Activated CD4-positive, alpha-beta memory T cell treated with anti-CD3 and anti-CD28 coated beads, Interleukin-2, amount 10 ng/mL, durations not matched to agents 7 days and 5 days (primary cell): ENCODE measurements around the gene SCO2. TPM values are rescaled to one million over a fixed set of nuclear protein-coding genes. Genes with fewer than 3 reads are reported as not detected.

ENCODE experiments used
- CTCF ChIA-PET: fragments of 350-600 bp; sonication (Branson Sonifier 250); formaldehyde crosslinking; loops from one replicate; lab custom pipeline; 2021; ENCODE audit warnings: antibody characterized with exemption, inconsistent platforms; lab: Charles Lee
- POLR2A ChIA-PET: fragments of 350-600 bp; sonication (Branson Sonifier 250); formaldehyde crosslinking; loops from one replicate; lab custom pipeline; 2021; ENCODE audit warnings: antibody characterized with exemption; lab: Charles Lee
- DNase-seq: peaks from one replicate; pipeline ENCODE4 v3.0.0-alpha.2; 2020
- H3K27ac Mint-ChIP-seq: one replicate; pipeline ENCODE4 v1.8.0; 2021; ENCODE audit warnings: mild to moderate bottlenecking, mixed read lengths
- H3K27me3 Mint-ChIP-seq: one replicate; pipeline ENCODE4 v1.8.0; 2021; ENCODE audit warnings: mixed read lengths
- H3K36me3 Mint-ChIP-seq: one replicate; pipeline ENCODE4 v1.8.0; 2021; ENCODE audit warnings: low read depth, mixed read lengths
- H3K4me1 Mint-ChIP-seq: one replicate; pipeline ENCODE4 v1.8.0; 2021; ENCODE audit warnings: mixed read lengths
- H3K4me3 Mint-ChIP-seq: one replicate; pipeline ENCODE4 v1.8.0; 2021; ENCODE audit warnings: mild to moderate bottlenecking, mixed read lengths
- H3K9me3 Mint-ChIP-seq: one replicate; pipeline ENCODE4 v1.8.0; 2021; ENCODE audit warnings: mixed read lengths
- total RNA-seq, 2 experiments: library from RNA; stranded (reverse); gene quantifications; one replicate each; pipeline ENCODE4 v1.2.3, GENCODE V29; 2021

SCO2 gene
- total RNA-seq, 2 experiments from 2014 or later, result 6.4 to 7.0 TPM

DNA sequence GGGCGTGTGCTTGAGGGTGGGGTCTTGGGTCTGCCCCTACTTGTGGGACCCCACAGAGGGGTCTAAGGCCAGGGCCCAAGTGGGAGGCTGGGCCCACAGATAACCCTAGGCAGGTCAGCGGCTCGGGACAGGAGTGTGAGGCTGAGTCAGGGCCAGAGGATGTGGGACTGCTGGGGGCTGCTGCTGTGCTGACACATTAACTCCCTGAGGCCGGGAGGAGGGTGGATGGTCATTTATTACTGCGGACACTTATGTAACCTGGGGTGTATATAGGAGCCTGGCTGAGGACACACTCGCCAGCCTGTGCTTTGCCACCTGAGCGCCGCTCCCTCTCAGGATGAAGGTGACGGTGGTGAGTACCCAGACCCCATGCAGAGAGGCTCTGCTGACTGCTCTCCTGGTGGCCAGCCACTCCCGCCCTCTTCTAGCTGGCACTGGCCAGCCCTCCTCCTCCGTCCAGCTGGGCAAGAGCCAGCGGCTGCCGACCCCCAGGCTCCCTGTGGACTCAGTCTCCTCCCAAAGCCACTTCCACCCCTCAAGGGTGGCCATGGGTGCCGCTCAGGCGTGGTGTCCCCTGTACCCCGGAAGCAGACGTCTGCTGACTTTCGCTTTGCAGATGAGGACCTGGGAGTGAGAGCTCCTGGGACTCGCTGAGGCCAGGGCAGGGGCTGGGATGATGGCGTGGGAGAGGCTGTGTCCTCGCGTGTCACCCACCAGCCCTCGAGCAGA is 38.7 kb downstream of the SCO2 start, which contains the start of gene MIOX:
Gene MIOX (plus strand): TSS at position 299 of the 729 bp plus-strand sequence. CDS start 39 bp downstream, at position 338.
- H3K9me3 Mint-ChIP-seq, result no peaks in the 10 kb centered on the region
- H3K4me3 Mint-ChIP-seq, result no peak within 1 kb of the TSS
- ChIA-PET POLR2A (no interaction called here), CTCF (no interaction called here)
- H3K27me3 Mint-ChIP-seq, result peaks cover 1% of the 10 kb centered on the region
- peaks cover 9% of the 10 kb centered on the region for H3K4me1 Mint-ChIP-seq
- DNase-seq, result no peak
- H3K27ac Mint-ChIP-seq, result no peak within 1 kb of the TSS
- H3K36me3 Mint-ChIP-seq, result no peaks in the 10 kb centered on the region

DNA sequence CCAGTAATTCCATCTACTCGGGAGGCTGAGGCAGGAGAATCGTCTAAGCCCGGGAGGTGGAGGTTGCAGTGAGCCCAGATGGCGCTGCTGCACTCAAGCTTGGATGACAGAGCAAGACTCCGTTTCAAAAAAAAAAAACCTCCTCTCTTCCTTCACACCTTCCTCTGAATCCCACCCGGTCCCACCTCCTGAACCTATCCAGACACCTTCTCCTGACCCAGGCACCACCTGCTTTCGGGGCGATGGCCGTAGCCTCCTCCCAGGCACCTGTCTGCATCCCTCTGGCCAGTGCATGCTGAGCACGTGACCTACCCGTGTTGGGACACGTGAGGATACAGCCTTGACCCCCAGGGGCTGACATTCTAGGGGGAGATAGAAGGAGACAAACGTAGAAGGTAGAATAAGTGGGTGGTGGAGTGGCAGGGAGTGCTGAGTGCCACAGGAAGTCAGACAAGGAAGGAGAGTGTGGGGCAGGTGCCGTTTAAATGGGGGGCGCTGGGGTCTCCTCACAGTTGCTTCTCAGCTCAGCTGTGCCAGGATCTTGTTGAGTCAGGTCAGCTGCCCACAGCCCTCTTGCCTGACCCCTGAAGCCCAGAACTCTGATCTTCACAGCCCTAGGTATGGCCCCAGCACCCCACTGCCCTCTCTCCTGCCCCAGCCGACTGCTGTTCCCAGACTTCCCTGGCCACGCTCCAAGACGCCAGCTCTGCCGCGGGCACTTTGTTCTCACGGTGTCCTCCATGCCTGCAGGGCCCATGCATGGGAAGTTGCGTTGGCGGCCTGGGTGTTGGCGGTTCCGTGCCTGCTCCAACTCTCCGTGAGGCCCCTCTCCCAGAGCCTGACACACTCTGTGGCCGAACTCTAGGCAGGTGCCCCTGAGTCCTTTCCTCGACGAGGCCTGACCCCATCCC is 39.9 kb downstream of the SCO2 start:
- Mint-ChIP-seq H3K27ac (no peak overlapping the region), H3K9me3 (no peaks in the 10 kb centered on the region), H3K4me1 (peaks cover 3% of the 10 kb centered on the region), H3K27me3 (no peaks in the 10 kb centered on the region), H3K4me3 (no peak overlapping the region), H3K36me3 (no peaks in the 10 kb centered on the region)
- no peak for DNase-seq
- ChIA-PET POLR2A (interaction anchor here (1.5 kb wide), 1 partner anchor 12 kb away, joined by 4 read pairs; no protein-coding TSS in a partner anchor), CTCF (interaction anchor here (1.7 kb wide), 1 partner anchor 12 kb away, joined by 5 read pairs; no protein-coding TSS in a partner anchor)

DNA sequence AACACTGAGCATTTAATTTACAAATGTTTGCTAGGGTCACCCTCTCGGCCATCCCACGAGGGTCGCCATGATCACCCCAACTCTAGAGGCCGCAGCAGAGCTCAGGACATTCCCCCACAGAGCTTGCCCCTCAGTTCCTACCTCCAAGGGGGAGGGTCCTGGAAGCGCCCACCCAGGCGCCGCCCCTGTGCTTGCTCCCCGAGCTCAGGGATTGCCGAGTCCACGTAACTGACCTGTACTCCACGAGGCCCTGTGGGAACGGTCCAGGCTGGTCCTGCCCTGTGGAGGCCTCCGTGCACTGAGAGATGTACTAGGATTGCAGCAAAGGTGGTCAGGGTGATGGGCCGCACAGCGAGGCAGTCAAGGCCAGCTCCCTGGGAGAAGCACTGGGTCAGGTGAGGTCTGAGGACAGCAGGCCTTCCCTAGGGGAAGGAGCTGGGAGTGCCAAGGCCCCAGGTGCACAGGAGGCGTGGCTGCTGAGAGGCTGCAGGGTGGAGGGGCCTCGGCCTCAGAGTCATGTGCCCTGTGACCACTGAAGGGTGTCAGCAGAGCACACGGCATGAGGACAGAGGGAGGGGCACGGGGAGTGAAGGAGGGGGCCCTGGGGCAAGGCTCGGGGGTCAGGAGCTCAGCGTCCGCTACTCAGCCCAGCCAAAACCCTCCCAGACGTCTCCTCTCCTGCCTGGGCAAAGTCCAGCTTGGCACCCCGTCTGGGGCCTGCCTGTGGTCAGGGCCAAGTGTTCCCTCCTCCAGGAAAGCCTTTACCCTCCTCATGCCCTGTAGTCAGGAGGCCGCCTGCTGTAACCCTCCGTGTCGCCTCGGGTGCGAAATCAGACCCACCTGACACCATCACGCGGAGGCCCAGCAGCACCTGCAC is 41.2 kb downstream of the SCO2 start:
- H3K4me3 Mint-ChIP-seq, result no peak overlapping the region

DNA sequence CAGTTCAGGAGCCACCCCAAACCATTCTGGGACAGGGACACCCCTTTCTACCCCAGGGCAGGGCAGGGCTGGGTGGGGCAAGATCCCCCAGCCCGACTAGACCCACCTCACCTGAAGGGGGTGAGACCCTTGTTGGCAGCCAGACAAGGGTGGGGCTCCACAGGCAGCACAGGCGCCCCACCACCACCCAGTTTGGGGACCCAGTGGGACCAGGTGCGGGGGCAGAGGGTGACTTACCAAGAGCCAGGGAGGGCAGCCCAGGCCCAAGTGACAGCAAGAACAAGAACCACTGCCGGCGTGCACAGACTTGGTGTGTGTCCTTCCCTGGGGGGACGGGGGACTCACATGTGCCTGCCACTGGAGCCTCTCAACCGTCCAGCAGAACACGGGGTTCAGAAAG is 41.8 kb downstream of the SCO2 start:
- H3K36me3 Mint-ChIP-seq, result no peaks in the 10 kb centered on the region
- POLR2A ChIA-PET, result interaction anchor here (1.5 kb wide), 1 partner anchor 10 kb away, joined by 4 read pairs; no protein-coding TSS in a partner anchor
- no peak overlapping the region for H3K4me3 Mint-ChIP-seq
- no peak overlapping the region for H3K27ac Mint-ChIP-seq
- peaks cover 9% of the 10 kb centered on the region for H3K27me3 Mint-ChIP-seq
- peaks cover 4% of the 10 kb centered on the region for H3K4me1 Mint-ChIP-seq
- no peaks in the 10 kb centered on the region for H3K9me3 Mint-ChIP-seq
- CTCF ChIA-PET, result interaction anchor here (1.3 kb wide), 1 partner anchor 138 kb away, joined by 3 read pairs; no protein-coding TSS in a partner anchor
- DNase-seq, result no peak

More for the DNA sequence above, 41.2 kb downstream of the SCO2 start:
- H3K9me3 Mint-ChIP-seq, result no peaks in the 10 kb centered on the region
- CTCF ChIA-PET, result interaction anchor here (0.6 to 1.7 kb wide), 2 partner anchors 14 to 109 kb away, joined by 3 to 5 read pairs; no protein-coding TSS in a partner anchor
- H3K27ac Mint-ChIP-seq, result no peak overlapping the region
- H3K4me1 Mint-ChIP-seq, result peaks cover 4% of the 10 kb centered on the region
- H3K36me3 Mint-ChIP-seq, result no peaks in the 10 kb centered on the region
- H3K27me3 Mint-ChIP-seq, result peaks cover 9% of the 10 kb centered on the region
- DNase-seq, result no peak
- POLR2A ChIA-PET, result interaction anchor here (1.5 kb wide), 1 partner anchor 11 kb away, joined by 4 read pairs; no protein-coding TSS in a partner anchor

DNA sequence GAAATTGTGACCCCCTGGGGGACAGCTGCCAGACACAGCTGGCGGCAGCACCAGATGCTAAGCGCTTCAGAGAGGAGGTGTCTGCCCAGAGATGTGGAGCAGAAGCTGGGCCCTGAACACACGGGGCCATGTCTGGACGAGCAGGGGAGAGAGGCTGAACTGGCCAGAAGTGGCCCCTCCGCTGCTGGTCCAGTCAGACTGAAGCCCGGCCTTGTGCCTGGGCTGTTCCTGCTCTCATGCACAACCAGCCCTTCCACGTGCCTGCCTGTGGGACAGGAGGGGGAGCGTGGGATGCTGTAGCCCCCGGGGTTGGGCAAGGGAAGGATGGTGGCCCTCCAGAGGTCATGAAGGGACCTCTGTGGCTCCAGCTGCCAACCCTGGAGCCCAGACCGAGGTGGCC is 42.3 kb downstream of the SCO2 start:
- POLR2A ChIA-PET, result interaction anchor here (1.8 kb wide), 1 partner anchor 10 kb away, joined by 6 read pairs; no protein-coding TSS in a partner anchor
- DNase-seq, result no peak
- peaks cover 9% of the 10 kb centered on the region for H3K27me3 Mint-ChIP-seq
- H3K27ac Mint-ChIP-seq, result no peak overlapping the region
- CTCF ChIA-PET, result interaction anchor here (1.2 to 1.3 kb wide), 2 partner anchors 42 to 139 kb away, joined by 3 read pairs; partner anchors contain the start of gene SCO2
- H3K4me1 Mint-ChIP-seq, result peaks cover 4% of the 10 kb centered on the region
- H3K4me3 Mint-ChIP-seq, result peak overlapping the region; percentile 24
- no peaks in the 10 kb centered on the region for H3K9me3 Mint-ChIP-seq
- H3K36me3 Mint-ChIP-seq, result no peaks in the 10 kb centered on the region

DNA sequence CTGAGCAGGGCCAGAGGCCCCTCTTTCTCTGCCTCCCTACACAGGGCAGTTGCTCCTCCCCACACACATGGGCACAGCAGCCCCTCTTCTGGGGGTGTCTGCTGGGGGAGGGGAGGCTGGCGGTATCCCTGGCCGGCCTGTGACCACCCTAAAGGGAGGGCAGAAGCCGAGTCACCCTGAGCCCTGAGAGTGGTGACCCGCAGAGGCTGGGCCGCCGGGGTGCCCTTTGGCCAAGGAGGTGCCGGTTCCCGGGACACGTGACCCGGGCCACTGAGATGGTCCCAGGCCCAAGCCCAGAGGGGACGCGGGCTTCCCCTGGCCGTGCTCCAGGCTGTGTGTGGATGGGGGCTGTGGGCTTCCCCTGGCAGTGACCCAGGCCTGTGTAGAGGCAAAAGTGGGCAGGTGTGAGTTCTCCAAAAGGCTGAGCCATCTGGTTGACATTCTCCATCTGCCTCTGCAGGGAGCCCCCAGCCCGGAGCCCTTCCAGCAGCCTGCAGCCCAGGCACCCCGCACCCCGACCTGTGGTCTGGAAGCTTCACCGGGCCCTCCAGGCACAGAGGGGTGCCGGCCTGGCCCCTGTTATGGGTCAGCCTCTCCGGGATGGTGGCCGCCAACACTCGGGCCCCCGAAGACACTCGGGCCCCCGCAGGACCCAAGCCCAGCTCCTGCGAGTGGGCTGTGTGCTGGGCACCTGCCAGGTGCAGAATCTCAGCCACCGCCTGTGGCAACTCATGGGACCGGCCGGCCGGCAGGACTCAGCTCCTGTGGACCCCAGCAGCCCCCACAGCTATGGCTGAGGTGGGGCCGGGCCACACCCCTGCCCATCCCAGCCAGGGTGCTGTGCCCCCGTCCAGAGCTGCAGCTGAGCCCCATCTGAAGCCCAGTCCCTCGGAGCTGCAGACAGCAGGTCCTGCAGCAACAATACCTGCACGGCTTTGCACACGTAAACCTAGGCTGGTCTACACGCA is 43.0 kb downstream of the SCO2 start:
- ChIA-PET CTCF (interaction anchor here (1.2 to 1.3 kb wide), 2 partner anchors 43 to 139 kb away, joined by 3 read pairs; partner anchors contain the start of gene SCO2), POLR2A (interaction anchor here (1.0 to 2.2 kb wide), 4 partner anchors 9 to 50 kb away, joined by 3 to 7 read pairs (median 5); partner anchors contain the start of gene SCO2)
- no peaks in the 10 kb centered on the region for H3K9me3 Mint-ChIP-seq
- H3K27me3 Mint-ChIP-seq, result peaks cover 9% of the 10 kb centered on the region
- H3K4me3 Mint-ChIP-seq, result peak overlapping the region; percentile 76
- DNase-seq, result no peak
- H3K36me3 Mint-ChIP-seq, result no peaks in the 10 kb centered on the region
- peaks cover 4% of the 10 kb centered on the region for H3K4me1 Mint-ChIP-seq
- H3K27ac Mint-ChIP-seq, result no peak overlapping the region

DNA sequence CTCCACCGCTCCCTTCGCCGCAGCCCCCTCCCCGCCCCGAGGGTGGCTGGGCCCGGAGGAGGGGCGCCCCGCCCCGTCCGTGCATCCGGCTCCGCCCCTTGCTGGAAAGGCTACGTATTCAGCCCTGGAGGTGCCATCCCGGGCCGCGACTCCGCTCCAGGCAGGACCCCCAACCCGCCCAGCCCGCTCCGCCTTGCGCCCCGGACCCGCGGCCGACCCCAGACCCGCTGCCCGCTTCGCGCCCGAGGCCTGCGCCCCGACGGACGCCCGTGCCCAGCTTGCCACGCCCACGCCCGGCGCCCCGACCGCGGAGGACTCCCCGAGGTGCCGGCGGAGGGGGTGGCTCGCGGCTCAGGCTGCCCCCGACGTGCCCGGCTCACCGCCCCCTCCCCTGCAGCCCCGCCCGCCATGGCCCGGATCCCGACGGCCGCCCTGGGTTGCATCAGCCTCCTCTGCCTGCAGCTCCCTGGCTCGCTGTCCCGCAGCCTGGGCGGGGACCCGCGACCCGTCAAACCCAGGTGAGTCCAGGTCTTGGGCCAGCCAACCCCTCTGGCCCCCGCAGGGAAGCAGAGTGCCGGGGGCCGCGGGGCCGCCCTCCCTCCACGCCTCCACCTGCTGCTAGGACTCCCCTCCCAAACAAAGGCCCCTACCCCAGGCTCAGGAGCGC is 43.8 kb downstream of the SCO2 start, which contains the start of gene ADM2:
Gene ADM2 (plus strand): TSS at position 104 of the 667 bp plus-strand sequence. CDS start 305 bp downstream, at position 409.
- H3K9me3 Mint-ChIP-seq, result no peaks in the 10 kb centered on the region
- no peak within 1 kb of the TSS for H3K27ac Mint-ChIP-seq
- H3K4me3 Mint-ChIP-seq, result peak within 1 kb of the TSS; percentile 76
- peak; percentile 75 for DNase-seq
- peaks cover 8% of the 10 kb centered on the region for H3K4me1 Mint-ChIP-seq
- no peaks in the 10 kb centered on the region for H3K36me3 Mint-ChIP-seq
- peaks cover 9% of the 10 kb centered on the region for H3K27me3 Mint-ChIP-seq
- POLR2A ChIA-PET, result interaction anchor here (0.6 to 2.2 kb wide), 5 partner anchors 8 to 50 kb away, joined by 3 to 7 read pairs (median 6); partner anchors contain the start of gene SCO2
- CTCF ChIA-PET, result no interaction called here

DNA sequence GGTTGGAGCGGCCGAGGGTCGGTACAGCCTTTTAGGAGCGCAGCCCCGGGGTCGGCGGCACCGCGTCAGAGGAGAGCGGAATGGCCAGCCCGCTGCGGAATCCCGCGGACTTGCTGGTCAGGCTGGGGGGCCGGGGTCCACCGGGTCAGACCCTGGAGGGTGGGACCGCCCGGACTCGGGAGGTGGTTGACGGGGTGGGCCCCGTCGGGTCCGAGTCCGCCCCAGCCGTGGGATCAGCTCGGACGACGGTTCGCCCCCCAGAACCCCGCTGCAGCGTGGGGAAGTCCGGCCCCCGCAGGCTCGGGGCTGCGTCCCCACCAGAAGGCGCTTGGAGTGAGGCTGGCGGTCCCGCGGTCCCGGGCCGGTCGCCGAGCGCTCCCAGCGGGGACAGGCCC is 44.4 kb downstream of the SCO2 start:
- H3K9me3 Mint-ChIP-seq, result no peaks in the 10 kb centered on the region

DNA sequence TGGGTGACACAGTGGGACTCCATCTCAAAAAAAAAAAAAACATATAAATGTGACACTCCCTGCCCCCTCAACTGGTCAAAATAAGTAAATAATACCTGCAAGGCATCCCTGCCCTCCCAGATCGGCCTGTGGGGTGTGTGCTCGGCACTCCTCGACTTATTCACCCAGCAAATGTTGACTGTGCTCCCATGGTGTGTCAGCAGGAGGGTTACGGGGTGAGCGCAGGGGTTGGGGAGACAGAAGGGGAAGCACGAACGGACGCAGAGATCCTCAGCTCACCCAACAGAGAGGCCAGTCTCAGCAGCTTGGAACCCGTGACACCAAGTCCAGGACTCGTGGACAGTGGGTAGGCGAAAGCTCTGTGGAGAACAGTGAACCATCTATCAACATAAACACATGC is 45.7 kb downstream of the SCO2 start:
- Mint-ChIP-seq H3K27ac (no peak overlapping the region), H3K4me3 (peak overlapping the region; percentile 66), H3K36me3 (no peaks in the 10 kb centered on the region), H3K27me3 (peaks cover 9% of the 10 kb centered on the region), H3K4me1 (peaks cover 13% of the 10 kb centered on the region), H3K9me3 (no peaks in the 10 kb centered on the region)
- ChIA-PET CTCF (interaction anchor here (1.0 to 1.8 kb wide), 2 partner anchors 9 to 18 kb away, joined by 3 to 5 read pairs; no protein-coding TSS in a partner anchor), POLR2A (interaction anchor here (0.9 to 1.4 kb wide), 3 partner anchors 18 to 46 kb away, joined by 3 to 4 read pairs (median 3); partner anchors contain the start of gene SCO2)
- no peak for DNase-seq

More for the DNA sequence above, 44.4 kb downstream of the SCO2 start:
- no peak for DNase-seq
- CTCF ChIA-PET, result interaction anchor here (0.6 kb wide), 1 partner anchor 135 kb away, joined by 3 read pairs; no protein-coding TSS in a partner anchor
- POLR2A ChIA-PET, result interaction anchor here (0.6 to 2.2 kb wide), 6 partner anchors 11 to 51 kb away, joined by 3 to 7 read pairs (median 4); partner anchors contain the start of genes LMF2, NCAPH2 and SCO2
- peaks cover 9% of the 10 kb centered on the region for H3K27me3 Mint-ChIP-seq
- H3K4me3 Mint-ChIP-seq, result peak overlapping the region; percentile 65
- H3K4me1 Mint-ChIP-seq, result peaks cover 8% of the 10 kb centered on the region
- H3K27ac Mint-ChIP-seq, result no peak overlapping the region
- no peaks in the 10 kb centered on the region for H3K36me3 Mint-ChIP-seq

DNA sequence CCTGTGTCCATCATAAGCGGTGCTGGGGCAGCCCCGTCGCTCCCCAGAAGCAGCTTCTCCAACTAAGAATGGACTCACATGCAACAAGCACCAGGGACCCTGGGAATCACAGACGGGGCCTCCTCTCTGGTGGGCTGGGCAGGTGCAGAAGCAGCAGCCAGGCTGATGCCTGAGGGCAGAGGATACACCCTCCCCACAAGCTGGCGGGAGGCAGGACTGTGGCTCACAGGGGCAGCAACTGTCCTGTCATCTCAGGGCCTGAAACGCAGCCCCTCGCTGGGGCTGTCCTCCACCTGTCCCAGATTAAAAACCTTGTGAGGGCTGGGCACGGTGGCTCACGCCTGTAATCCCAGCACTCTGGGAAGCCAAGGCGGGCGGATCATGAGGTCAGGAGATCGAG is 47.5 kb downstream of the SCO2 start:
- no peak overlapping the region for H3K27ac Mint-ChIP-seq
- CTCF ChIA-PET, result no interaction called here
- DNase-seq, result no peak
- H3K27me3 Mint-ChIP-seq, result peaks cover 9% of the 10 kb centered on the region
- no peaks in the 10 kb centered on the region for H3K9me3 Mint-ChIP-seq
- POLR2A ChIA-PET, result interaction anchor here (1.9 kb wide), 1 partner anchor 48 kb away, joined by 6 read pairs; the partner anchor contains the start of gene SCO2
- H3K36me3 Mint-ChIP-seq, result peaks cover 11% of the 10 kb centered on the region
- no peak overlapping the region for H3K4me3 Mint-ChIP-seq
- peaks cover 25% of the 10 kb centered on the region for H3K4me1 Mint-ChIP-seq
